ENCODE data around the gene ADAM23.

ADAM23 gene

GRCh38 chr2:206415618-206416243 is 27.6 kb upstream of the ADAM23 start:
- ChIA-PET POLR2A (no interaction called here), CTCF (no interaction called here)
- no peak for TF ChIP-seq CTCF (IDR thresholded peaks at IDR 0.05; ENCODE audit: control extremely low read depth, extremely low read depth, low read depth, missing control alignments)
- DNase-seq (ENCODE audit: extremely low spot score): no peak

DNA sequence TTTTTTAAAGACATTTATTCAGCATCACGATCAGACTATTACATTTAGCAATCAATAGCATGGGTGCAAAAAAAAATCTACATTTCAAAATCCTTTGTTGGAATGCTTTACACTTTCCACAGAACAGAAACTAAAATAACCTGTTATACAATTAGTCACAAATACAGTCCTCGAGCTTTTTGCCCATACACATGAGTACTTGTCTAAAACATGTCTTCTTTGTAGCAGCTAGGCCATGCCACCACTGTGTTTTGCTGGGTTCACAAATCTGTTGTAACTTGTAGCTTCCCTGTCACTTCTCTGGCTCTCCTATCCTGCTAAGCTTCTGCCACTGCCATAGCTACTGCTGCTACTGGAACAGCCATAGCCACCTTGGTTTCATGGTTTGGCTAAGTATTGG is 24.4 kb upstream of the ADAM23 start:
- CTCF ChIA-PET: no interaction called here
- DNase-seq (ENCODE audit: extremely low spot score): no peak
- TF ChIP-seq CTCF (IDR thresholded peaks at IDR 0.05; ENCODE audit: control extremely low read depth, extremely low read depth, low read depth, missing control alignments): no peak
- POLR2A ChIA-PET: no interaction called here

DNA sequence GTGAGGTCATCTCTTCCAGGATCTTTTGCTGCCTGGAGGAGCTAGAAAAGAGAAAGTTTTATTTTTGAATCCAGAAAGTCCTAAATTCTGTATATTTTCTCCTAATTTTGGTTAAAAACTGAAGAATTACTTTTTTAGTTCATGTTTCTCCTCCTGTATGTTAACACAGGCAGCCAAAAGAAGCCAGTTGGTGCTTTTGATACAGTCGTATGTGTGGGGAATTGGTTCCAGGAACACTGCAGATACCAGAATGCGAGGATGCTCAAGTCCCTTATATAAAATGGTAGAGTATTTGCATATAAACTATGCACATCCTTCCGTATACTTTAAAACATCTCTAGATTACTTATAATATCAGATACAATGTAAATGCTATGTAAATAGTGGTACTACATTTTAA is 22.6 kb upstream of the ADAM23 start:
- no peak for DNase-seq (ENCODE audit: extremely low spot score)
- no peak for TF ChIP-seq CTCF (IDR thresholded peaks at IDR 0.05; ENCODE audit: control extremely low read depth, extremely low read depth, low read depth, missing control alignments)
- POLR2A ChIA-PET: no interaction called here
- CTCF ChIA-PET: interaction anchor here (1.2 to 1.3 kb wide), 2 partner anchors 12 to 29 kb away, joined by 3 to 4 read pairs; no protein-coding TSS in a partner anchor

DNA sequence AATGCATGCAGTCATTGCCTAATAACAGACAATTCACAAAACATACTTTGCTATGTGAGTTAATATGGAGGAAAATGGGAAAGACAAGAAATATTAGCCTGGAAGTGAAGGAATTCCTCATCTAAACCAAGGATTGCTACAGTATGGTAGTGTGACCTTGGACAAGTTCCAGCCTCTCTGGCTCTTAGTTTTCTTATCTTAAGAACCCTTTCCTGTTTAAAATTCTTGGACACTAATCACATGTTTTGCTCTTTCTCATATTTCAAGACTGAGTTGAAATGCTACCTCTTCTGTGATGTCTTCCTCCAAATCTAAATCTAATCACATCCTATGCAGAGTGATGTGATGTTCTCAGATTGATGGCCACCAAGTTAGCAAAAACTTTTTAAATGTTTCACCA is 20.8 kb upstream of the ADAM23 start:
- no peak for TF ChIP-seq CTCF (IDR thresholded peaks at IDR 0.05; ENCODE audit: control extremely low read depth, extremely low read depth, low read depth, missing control alignments)
- ChIA-PET POLR2A (no interaction called here), CTCF (no interaction called here)
- no peak for DNase-seq (ENCODE audit: extremely low spot score)

- POLR2A ChIA-PET: no interaction called here
- no peak for TF ChIP-seq CTCF (IDR thresholded peaks at IDR 0.05; ENCODE audit: control extremely low read depth, extremely low read depth, low read depth, missing control alignments)
- DNase-seq (ENCODE audit: extremely low spot score): no peak
- CTCF ChIA-PET: interaction anchor here (1.1 kb wide), 1 partner anchor 11 kb away, joined by 6 read pairs; no protein-coding TSS in a partner anchor
These were observed 20.2 kb upstream of the ADAM23 start for GRCh38 chr2:206423147-206423546.

- TF ChIP-seq CTCF (IDR thresholded peaks at IDR 0.05; ENCODE audit: control extremely low read depth, extremely low read depth, low read depth, missing control alignments): no peak
- DNase-seq (ENCODE audit: extremely low spot score): no peak
- POLR2A ChIA-PET: no interaction called here
- CTCF ChIA-PET: interaction anchor here (1.1 kb wide), 1 partner anchor 10 kb away, joined by 6 read pairs; no protein-coding TSS in a partner anchor
These were observed 19.2 kb upstream of the ADAM23 start for GRCh38 chr2:206424134-206424533.

Measured in GM10248 (cell line).